ENCODE data around the gene ANKRD36C.
"Not testable (repeated sequence)": the region's sequence is repeated elsewhere in the genome, so short reads cannot be mapped to it uniquely, and the experiment has no call there.

DNA sequence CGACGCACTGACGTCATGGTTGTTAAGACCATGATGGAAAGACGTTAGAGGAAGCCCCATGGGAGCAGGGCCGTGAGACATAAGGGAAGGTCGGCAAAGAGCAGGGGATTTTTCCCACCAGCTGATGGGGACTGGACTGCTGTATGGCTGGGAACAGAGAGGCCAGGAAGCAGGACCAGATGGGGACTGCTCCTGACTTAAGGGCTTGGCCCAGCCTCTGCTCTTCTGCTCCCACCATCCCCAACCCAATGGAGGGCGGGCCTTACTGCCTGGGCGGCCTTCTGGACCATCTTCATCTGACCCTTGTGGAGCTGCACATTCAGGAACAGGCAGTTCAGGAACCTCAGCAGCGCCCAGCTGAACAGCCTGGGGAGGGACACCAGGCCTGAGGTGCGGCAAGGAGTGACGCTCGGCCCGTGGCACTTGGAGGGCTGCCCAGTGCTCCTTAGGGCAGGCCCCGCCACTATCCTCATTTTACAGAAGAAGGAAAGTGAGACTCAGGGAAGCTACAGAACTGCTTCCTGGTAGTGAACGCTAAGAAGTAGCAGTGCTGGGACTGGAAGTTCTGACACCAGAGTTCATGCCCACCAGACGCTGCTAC, 36.2 kb upstream of the ANKRD36C start:
- TF ChIP-seq PATZ1 (CRISPR knock-in tag; IDR thresholded peaks at IDR 0.05; ENCODE audit: borderline replicate concordance); BACH2 (CRISPR knock-in tag; IDR thresholded peaks at IDR 0.05; ENCODE audit: borderline replicate concordance); ZFP3 (CRISPR knock-in tag; IDR thresholded peaks at IDR 0.05); ZNF70 (CRISPR knock-in tag; IDR thresholded peaks at IDR 0.05); OSR1 (CRISPR knock-in tag; IDR thresholded peaks at IDR 0.05); ZFP30 (CRISPR knock-in tag; IDR thresholded peaks at IDR 0.05); ARNTL (CRISPR knock-in tag; IDR thresholded peaks at IDR 0.05; ENCODE audit: borderline replicate concordance, low read depth); TOX (CRISPR knock-in tag; IDR thresholded peaks at IDR 0.05; ENCODE audit: borderline replicate concordance); PPARA (CRISPR knock-in tag; IDR thresholded peaks at IDR 0.05; ENCODE audit: borderline replicate concordance); SNAI2 (CRISPR knock-in tag; IDR thresholded peaks at IDR 0.05): not testable (repeated sequence)
- TF ChIP-seq, protein P1, sequence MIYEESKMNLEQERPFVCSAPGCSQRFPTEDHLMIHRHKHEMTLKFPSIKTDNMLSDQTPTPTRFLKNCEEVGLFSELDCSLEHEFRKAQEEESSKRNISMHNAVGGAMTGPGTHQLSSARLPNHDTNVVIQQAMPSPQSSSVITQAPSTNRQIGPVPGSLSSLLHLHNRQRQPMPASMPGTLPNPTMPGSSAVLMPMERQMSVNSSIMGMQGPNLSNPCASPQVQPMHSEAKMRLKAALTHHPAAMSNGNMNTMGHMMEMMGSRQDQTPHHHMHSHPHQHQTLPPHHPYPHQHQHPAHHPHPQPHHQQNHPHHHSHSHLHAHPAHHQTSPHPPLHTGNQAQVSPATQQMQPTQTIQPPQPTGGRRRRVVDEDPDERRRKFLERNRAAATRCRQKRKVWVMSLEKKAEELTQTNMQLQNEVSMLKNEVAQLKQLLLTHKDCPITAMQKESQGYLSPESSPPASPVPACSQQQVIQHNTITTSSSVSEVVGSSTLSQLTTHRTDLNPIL (CRISPR knock-in tag; IDR thresholded peaks at IDR 0.05; ENCODE audit: low read depth), result not testable (repeated sequence)
